Limb (tissue), 2 donors: ENCODE data around the gene PRKG1.
A peak's percentile ranks its signal among the peaks of the same experiment; 100 is the strongest.
"Not testable (repeated sequence)": the region's sequence is repeated elsewhere in the genome, so short reads cannot be mapped to it uniquely, and the experiment has no call there.

Experiments
- DNase-seq, 2 donors: peaks; one replicate each; pipeline ENCODE4 v3.0.0-alpha.2; 2016; ENCODE audit errors: extremely low spot score in 2 of 2

PRKG1 gene

GRCh38 chr10:51981731-51982130 lies 907.4 kb downstream of the PRKG1 start:
- DNase-seq = no peak

- DNase-seq = no peak
Observed at GRCh38 chr10:51983481-51983880, 909.2 kb downstream of the PRKG1 start.

GRCh38 chr10:51985336-51985735 lies 911.0 kb downstream of the PRKG1 start:
- DNase-seq = no peak

- peak in 1 of 2 donors; percentile 58 for DNase-seq
Observed at GRCh38 chr10:51986516-51986915, 912.2 kb downstream of the PRKG1 start.

- no peak for DNase-seq
Observed at GRCh38 chr10:51993475-51993874, 919.2 kb downstream of the PRKG1 start.

GRCh38 chr10:51999096-51999495 lies 924.8 kb downstream of the PRKG1 start:
- DNase-seq = no peak

- peak in 1 of 2 donors; percentile 65 for DNase-seq
Observed at GRCh38 chr10:52004342-52004949, 930.2 kb downstream of the PRKG1 start.

GRCh38 chr10:52007091-52007490 lies 932.8 kb downstream of the PRKG1 start:
- DNase-seq = no peak

- DNase-seq = no peak
Observed at GRCh38 chr10:52011118-52011517, 936.8 kb downstream of the PRKG1 start.

GRCh38 chr10:52019077-52019555 lies 944.8 kb downstream of the PRKG1 start:
- DNase-seq = no peak

- no peak for DNase-seq
Observed at GRCh38 chr10:52019656-52020055, 945.4 kb downstream of the PRKG1 start.

- no peak for DNase-seq
Observed at GRCh38 chr10:52020173-52020572, 945.9 kb downstream of the PRKG1 start.

- no peak for DNase-seq
Observed at GRCh38 chr10:52020702-52021101, 946.4 kb downstream of the PRKG1 start.

- DNase-seq = no peak
Observed at GRCh38 chr10:52027055-52027705, 952.9 kb downstream of the PRKG1 start.

GRCh38 chr10:52028523-52028858 lies 954.2 kb downstream of the PRKG1 start:
- no peak for DNase-seq

GRCh38 chr10:52029628-52030027 lies 955.3 kb downstream of the PRKG1 start:
- DNase-seq = no peak

- DNase-seq = no peak
Observed at GRCh38 chr10:52030051-52030790, 955.9 kb downstream of the PRKG1 start.

- no peak for DNase-seq
Observed at GRCh38 chr10:52030975-52031374, 956.7 kb downstream of the PRKG1 start.

GRCh38 chr10:52031771-52032170 lies 957.5 kb downstream of the PRKG1 start:
- DNase-seq = no peak

GRCh38 chr10:52032681-52033629 lies 958.7 kb downstream of the PRKG1 start:
- no peak for DNase-seq

- not testable (repeated sequence) for DNase-seq
Observed at GRCh38 chr10:52039002-52039793, 964.9 kb downstream of the PRKG1 start.
